NB4 (cell line): ENCODE measurements around the gene OTP.

Experiments used
- DNase-seq: peaks from one replicate; pipeline ENCODE4 v3.0.0; 2010; ENCODE audit warnings: low read depth
- H3K4me3 ChIP-seq: one replicate; pipeline ENCODE4 v1.5.1; 2011; ENCODE audit warnings: mild to moderate bottlenecking, low read depth, low read length, moderate library complexity
- MYC ChIP-seq: IDR thresholded peaks from 2 replicates; pipeline ENCODE4 v1.6.1; 2011; ENCODE audit warnings: low read depth, low read length
- POLR2A ChIP-seq: IDR thresholded peaks from 2 replicates; pipeline ENCODE4 v1.6.1; 2011; ENCODE audit warnings: mild to moderate bottlenecking; ENCODE audit not compliant: insufficient read length; ENCODE audit errors: extremely low read depth
- TF ChIP-seq, protein P1 (sequence below): IDR thresholded peaks from one replicate; pipeline ENCODE4 v1.5.1; 2012; ENCODE audit warnings: low read depth, low read length
- TF ChIP-seq, protein P2 (sequence below): IDR thresholded peaks from 2 replicates; pipeline ENCODE4 v1.6.1; 2011; ENCODE audit warnings: low read depth, low read length

The OTP gene

DNA sequence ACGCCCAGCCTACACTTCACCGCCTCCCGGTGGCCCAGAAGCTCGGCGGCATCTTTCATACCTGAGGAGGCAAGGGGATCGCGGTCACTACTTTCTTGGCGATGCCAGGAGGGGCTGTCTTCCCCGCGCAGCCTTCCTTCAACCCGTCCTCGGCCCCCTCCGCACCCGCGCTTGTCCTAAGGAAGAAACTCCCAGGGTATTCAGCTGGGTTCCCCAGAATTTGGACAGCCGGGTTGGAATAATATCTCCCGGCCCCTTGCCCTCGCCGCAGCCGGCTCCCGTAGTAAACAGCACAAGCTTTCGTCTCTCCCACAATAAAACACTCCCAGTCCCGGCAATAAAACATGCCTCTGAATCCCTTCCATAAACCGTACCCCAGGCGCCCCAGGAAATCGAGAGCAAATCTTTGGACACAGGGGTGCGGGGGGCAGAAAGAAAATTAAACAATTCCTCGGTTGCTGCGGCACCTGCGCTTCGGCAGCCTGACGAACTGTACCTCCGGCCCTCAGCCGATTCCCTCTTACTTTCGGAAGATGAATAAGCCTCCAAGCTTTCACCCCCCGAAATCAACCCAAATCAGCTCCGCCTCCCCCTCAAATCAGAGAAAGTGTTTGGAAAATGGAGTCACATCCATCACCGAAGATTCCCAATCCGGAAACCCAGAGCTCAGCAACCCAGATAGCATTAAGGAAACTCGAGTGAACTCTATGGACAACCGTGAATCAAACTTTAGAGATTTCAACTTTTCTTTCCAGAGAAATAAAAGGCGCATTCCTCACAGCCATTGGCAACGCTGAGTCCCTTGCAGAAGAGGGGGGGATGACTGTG is 1.1 kb downstream of the OTP start:
- H3K4me3 ChIP-seq = no peak overlapping the region
- DNase-seq = no peak

DNA sequence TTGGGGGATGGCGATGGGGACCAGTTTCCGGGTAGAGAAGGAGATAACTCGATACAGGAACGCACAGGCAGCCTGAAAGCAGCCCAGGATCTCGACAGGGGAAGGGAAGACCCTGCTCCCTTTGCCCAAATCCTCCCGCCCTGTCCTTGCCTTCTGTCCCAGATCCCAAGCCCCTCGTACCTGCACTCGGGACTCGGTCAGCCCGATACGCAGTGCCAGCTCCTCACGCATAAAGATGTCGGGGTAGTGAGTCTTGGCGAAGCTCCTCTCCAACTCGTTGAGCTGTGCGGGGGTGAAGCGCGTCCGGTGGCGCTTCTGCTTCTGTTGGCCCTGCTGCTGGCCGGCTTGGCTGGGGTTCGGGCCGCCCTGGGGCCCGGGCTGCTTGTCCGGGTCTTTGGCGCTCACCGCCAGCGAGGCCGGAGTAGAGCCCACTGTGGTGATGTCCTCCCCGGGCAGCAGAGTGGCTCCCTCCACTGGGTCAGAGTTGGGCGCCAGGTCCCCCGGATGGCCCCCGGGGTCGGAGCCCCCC is 1.8 kb downstream of the OTP start:
- TF ChIP-seq, protein P1, sequence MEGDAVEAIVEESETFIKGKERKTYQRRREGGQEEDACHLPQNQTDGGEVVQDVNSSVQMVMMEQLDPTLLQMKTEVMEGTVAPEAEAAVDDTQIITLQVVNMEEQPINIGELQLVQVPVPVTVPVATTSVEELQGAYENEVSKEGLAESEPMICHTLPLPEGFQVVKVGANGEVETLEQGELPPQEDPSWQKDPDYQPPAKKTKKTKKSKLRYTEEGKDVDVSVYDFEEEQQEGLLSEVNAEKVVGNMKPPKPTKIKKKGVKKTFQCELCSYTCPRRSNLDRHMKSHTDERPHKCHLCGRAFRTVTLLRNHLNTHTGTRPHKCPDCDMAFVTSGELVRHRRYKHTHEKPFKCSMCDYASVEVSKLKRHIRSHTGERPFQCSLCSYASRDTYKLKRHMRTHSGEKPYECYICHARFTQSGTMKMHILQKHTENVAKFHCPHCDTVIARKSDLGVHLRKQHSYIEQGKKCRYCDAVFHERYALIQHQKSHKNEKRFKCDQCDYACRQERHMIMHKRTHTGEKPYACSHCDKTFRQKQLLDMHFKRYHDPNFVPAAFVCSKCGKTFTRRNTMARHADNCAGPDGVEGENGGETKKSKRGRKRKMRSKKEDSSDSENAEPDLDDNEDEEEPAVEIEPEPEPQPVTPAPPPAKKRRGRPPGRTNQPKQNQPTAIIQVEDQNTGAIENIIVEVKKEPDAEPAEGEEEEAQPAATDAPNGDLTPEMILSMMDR = no peak
- TF ChIP-seq MYC (no peak), POLR2A (no peak)
- TF ChIP-seq, protein P2, sequence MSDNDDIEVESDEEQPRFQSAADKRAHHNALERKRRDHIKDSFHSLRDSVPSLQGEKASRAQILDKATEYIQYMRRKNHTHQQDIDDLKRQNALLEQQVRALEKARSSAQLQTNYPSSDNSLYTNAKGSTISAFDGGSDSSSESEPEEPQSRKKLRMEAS = no peak
- H3K4me3 ChIP-seq = no peak overlapping the region
- no peak for DNase-seq

More for the DNA sequence above, 1.1 kb downstream of the OTP start:
- TF ChIP-seq POLR2A = no peak
- TF ChIP-seq, protein P1 = no peak
- no peak for TF ChIP-seq MYC
- TF ChIP-seq, protein P2 = no peak

DNA sequence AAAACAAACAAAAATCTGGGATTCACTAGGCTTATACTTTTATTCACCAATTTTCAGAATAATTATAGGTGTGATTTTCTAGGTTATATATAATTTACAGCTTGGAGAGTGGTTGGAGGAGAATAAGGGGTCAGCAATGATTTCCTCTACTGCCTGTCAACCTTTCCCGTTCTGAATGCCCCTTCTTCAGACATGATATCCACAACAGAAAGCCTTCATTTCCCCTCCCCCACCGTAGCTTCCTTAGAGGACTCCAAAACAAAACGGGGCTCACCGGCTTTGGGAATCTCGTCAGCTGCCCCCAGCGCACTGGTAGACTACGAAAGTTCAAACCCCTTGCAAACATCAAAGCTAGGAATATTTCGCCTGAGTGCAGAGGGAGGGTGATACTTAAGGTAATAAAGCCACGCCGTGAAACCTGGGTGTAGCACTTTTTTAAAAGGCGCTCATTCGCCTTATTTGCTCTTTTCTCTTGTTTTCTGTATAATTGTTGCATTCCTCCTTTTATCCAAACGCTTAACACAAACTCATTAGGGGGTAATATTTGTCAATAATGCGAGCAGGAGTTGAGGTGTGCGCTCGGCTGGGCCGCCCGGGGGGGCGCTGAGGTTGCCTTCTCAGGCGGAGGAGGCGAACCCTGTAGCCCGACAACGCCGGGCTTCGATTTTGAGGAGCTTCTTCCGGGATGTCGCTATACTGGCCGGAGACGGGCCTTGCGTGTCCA is 2.4 kb downstream of the OTP start:
- DNase-seq = no peak
- H3K4me3 ChIP-seq = no peak overlapping the region
- TF ChIP-seq POLR2A (no peak), MYC (no peak)
- TF ChIP-seq, protein P1 = no peak
- TF ChIP-seq, protein P2 = no peak

DNA sequence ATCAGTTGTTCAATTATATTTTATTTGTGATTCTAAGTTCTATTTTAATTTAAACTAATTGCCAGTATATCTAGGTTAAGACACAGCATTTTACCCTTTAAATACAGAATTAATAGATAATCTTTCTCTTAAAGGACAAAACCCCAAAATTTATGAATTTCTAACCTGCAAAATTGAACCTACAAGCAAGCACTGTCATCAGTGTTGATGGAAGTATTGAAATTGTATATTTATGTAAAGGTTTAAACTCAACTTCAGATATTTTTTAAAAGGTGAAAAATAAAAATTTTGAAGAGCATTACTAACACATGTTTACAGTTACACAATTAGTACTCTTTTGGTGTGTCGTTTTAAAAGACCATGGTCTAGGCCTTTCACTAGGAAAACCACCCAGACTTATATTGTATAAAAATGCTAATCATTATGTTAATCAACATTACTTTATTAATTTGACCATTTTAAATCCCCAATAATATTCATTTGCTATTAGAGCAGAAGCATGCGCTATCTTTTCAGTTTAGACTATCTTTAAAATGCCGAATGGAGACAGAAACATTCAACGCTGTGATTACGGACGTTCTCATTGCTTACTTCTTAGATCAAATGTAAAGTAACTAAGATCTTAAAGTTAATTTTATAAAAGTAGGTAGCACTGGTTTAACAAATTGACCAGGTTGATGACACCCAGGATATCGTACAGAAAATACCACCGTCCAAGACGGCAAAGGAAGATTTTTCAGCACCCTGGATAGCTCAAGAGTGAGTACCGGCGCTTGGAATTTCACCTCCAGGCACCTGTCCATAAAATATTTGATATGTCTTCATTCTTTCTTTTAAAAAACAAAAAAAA is 3.2 kb downstream of the OTP start:
- no peak overlapping the region for H3K4me3 ChIP-seq
- TF ChIP-seq MYC = no peak
- no peak for TF ChIP-seq POLR2A
- TF ChIP-seq, protein P2 = no peak
- TF ChIP-seq, protein P1 = no peak
- no peak for DNase-seq

DNA sequence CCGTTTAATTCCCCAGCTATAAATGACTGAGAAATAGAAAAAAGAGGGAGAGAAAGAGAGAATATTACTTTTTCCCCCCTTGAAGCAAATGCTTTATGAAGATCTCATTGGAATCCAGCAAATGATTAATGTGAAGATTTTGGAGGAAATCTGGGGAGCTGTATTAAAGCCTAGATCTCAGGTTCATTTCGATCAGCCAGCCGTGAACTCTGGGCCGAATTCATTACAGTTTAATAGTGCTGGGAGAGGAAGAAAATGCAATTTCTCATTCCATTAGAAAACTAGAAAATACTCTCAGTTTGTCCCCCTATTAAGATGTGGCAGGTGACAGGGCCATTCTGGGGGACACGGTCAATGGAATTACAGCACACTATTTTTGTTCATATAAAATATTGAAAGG is 4.8 kb downstream of the OTP start:
- no peak overlapping the region for H3K4me3 ChIP-seq
- DNase-seq = no peak
- TF ChIP-seq POLR2A (no peak), MYC (no peak)
- TF ChIP-seq, protein P1 = no peak
- TF ChIP-seq, protein P2 = no peak
